ENCODE data around the gene OR1L1.

The OR1L1 gene

DNA sequence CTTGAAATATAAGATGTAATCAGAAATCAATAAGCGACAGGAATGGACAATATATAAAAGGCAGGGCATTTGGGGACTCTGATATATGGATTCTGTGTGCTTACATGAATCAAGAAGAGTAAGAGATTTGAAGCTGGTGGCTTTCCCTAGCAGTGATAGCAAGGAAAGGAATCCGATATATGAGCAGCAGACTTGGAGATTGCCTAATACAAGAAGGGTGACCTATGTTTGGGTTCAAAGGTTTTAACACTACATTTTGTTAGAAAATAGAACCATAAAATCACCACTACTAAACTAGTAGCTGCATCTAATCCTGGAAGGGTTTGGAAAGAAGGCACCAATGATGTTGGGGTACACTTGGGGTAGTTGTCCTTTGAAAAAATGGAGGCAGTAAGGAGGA is 11.0 kb downstream of the OR1L1 start:
- POLR2A ChIA-PET: no interaction called here
- CTCF ChIA-PET: interaction anchor here (1.1 kb wide), 1 partner anchor 779 kb away, joined by 3 read pairs; no protein-coding TSS in a partner anchor
- TF ChIP-seq, protein P1, sequence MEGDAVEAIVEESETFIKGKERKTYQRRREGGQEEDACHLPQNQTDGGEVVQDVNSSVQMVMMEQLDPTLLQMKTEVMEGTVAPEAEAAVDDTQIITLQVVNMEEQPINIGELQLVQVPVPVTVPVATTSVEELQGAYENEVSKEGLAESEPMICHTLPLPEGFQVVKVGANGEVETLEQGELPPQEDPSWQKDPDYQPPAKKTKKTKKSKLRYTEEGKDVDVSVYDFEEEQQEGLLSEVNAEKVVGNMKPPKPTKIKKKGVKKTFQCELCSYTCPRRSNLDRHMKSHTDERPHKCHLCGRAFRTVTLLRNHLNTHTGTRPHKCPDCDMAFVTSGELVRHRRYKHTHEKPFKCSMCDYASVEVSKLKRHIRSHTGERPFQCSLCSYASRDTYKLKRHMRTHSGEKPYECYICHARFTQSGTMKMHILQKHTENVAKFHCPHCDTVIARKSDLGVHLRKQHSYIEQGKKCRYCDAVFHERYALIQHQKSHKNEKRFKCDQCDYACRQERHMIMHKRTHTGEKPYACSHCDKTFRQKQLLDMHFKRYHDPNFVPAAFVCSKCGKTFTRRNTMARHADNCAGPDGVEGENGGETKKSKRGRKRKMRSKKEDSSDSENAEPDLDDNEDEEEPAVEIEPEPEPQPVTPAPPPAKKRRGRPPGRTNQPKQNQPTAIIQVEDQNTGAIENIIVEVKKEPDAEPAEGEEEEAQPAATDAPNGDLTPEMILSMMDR (IDR thresholded peaks at IDR 0.05; ENCODE audit: control extremely low read depth, extremely low read depth, low read depth, missing control alignments): no peak
- DNase-seq (ENCODE audit: extremely low spot score): no peak

DNA sequence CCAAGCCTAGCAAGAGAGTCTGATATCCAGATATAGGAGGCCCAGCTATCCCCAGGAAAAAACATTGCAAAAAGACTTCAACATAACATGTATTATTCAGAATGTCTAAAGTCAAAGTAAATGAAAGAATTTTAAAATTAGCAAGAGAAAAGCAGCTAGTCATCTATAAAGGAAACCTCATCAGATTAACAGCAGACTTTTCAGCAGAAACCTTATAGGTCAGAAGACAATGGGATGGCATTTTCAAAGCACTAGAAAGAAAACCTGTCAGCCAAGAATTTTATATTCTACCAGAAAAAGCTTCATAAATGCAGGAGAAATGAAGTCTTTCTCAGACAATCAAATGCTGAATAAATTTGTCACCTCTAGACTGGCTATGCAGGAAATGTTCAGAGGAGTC is 23.3 kb downstream of the OR1L1 start:
- TF ChIP-seq, protein P1 (IDR thresholded peaks at IDR 0.05; ENCODE audit: control extremely low read depth, extremely low read depth, low read depth, missing control alignments): no peak
- DNase-seq (ENCODE audit: extremely low spot score): no peak
- ChIA-PET POLR2A (no interaction called here), CTCF (no interaction called here)

DNA sequence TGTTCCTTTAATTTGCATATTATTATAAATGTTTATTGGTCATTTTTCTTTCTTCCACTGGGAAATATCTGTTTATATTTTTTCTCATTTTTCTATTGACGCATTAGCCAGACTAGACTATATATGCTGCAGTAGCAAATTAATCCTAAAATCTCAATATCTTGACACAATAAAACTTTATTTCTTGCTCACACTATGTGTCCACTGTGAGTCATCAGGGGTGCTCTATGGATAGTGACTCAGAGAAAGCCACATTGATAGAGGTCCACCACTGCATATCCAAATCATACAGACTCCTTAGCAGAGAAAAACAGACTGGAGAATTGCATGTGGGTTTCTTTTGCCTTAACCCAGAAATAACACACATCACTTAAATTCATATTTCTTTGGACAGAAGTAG is 34.2 kb downstream of the OR1L1 start:
- ChIA-PET CTCF (no interaction called here), POLR2A (no interaction called here)
- DNase-seq (ENCODE audit: extremely low spot score): no peak
- TF ChIP-seq, protein P1 (IDR thresholded peaks at IDR 0.05; ENCODE audit: control extremely low read depth, extremely low read depth, low read depth, missing control alignments): no peak

Data from GM10248 (cell line).